ENCODE measurements around the gene ZNF827. TPM values are rescaled to one million over a fixed set of nuclear protein-coding genes. Genes with fewer than 3 reads are reported as not detected.

The ZNF827 gene
- total RNA-seq, 1 experiment from 2014 or later, result 9.8 TPM

- no peaks in the 10 kb centered on the region for H3K79me2 ChIP-seq (ENCODE audit: low read length)
- no peaks in the 10 kb centered on the region for H4K20me1 ChIP-seq (ENCODE audit: low read length)
- H3K9ac ChIP-seq (ENCODE audit: low read length), result no peak overlapping the region
- ATAC-seq (no peak), DNase-seq (peak; percentile 19)
- no peaks in the 10 kb centered on the region for H3K9me2 ChIP-seq (replicated peaks; ENCODE audit: low read length)
- POLR2A ChIA-PET (ENCODE audit: unreplicated experiment), result no interaction called here
- peaks cover 10% of the 10 kb centered on the region for H3F3A ChIP-seq (ENCODE audit: low read length, unreplicated experiment)
- no peaks in the 10 kb centered on the region for H3K36me3 ChIP-seq (ENCODE audit: low read depth, low read length)
- no peak overlapping the region for H3K27ac ChIP-seq (ENCODE audit: low read length)
- intact Hi-C loops (cut with micrococcal nuclease), result loop anchor here (10.0 kb wide), 2 partner anchors 114 to 546 kb away; partner anchors contain the start of gene OTUD4
- BruUV-seq (replicated peaks), result no TSS peak
- H3K4me2 ChIP-seq (ENCODE audit: low read length), result no peak overlapping the region
- H3K27me3 ChIP-seq (ENCODE audit: low read length), result no peaks in the 10 kb centered on the region
- no peak overlapping the region for H3K4me3 ChIP-seq (ENCODE audit: low read length)
- H3K9me3 ChIP-seq (ENCODE audit: low read length), result no peaks in the 10 kb centered on the region
- no peak for TF ChIP-seq EZH2phosphoT487 (IDR thresholded peaks at IDR 0.05; ENCODE audit: borderline replicate concordance, low read length)
- no peak for TF ChIP-seq EZH2 (IDR thresholded peaks at IDR 0.05; ENCODE audit: low read length, unreplicated experiment)
- TF ChIP-seq, protein P1, sequence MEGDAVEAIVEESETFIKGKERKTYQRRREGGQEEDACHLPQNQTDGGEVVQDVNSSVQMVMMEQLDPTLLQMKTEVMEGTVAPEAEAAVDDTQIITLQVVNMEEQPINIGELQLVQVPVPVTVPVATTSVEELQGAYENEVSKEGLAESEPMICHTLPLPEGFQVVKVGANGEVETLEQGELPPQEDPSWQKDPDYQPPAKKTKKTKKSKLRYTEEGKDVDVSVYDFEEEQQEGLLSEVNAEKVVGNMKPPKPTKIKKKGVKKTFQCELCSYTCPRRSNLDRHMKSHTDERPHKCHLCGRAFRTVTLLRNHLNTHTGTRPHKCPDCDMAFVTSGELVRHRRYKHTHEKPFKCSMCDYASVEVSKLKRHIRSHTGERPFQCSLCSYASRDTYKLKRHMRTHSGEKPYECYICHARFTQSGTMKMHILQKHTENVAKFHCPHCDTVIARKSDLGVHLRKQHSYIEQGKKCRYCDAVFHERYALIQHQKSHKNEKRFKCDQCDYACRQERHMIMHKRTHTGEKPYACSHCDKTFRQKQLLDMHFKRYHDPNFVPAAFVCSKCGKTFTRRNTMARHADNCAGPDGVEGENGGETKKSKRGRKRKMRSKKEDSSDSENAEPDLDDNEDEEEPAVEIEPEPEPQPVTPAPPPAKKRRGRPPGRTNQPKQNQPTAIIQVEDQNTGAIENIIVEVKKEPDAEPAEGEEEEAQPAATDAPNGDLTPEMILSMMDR (conservative IDR thresholded peaks at IDR 0.05; ENCODE audit: low read depth, low read length), result no peak
- CTCF ChIA-PET, result no interaction called here
- H3K4me1 ChIP-seq (ENCODE audit: insufficient read depth, low read length), result peaks cover 43% of the 10 kb centered on the region
- no peak overlapping the region for H2AFZ ChIP-seq (ENCODE audit: low read length)
Measured at GRCh38 chr4:145731028-145731427, 207.6 kb downstream of the ZNF827 start.

- Histone ChIP-seq H3K4me3 (ENCODE audit: low read length) (no peak overlapping the region), H3K9ac (ENCODE audit: low read length) (no peak overlapping the region), H3K36me3 (ENCODE audit: low read depth, low read length) (no peaks in the 10 kb centered on the region), H3K9me3 (ENCODE audit: low read length) (no peaks in the 10 kb centered on the region), H2AFZ (ENCODE audit: low read length) (no peak overlapping the region), H3K4me1 (ENCODE audit: insufficient read depth, low read length) (peaks cover 35% of the 10 kb centered on the region), H3K9me2 (replicated peaks; ENCODE audit: low read length) (no peaks in the 10 kb centered on the region), H4K20me1 (ENCODE audit: low read length) (no peaks in the 10 kb centered on the region), H3K27me3 (ENCODE audit: low read length) (no peaks in the 10 kb centered on the region), H3K4me2 (ENCODE audit: low read length) (no peak overlapping the region), H3K79me2 (ENCODE audit: low read length) (no peaks in the 10 kb centered on the region), H3K27ac (ENCODE audit: low read length) (no peak overlapping the region), H3F3A (ENCODE audit: low read length, unreplicated experiment) (peaks cover 3% of the 10 kb centered on the region)
- BruUV-seq (replicated peaks), result no TSS peak
- ChIA-PET CTCF (no interaction called here), POLR2A (ENCODE audit: unreplicated experiment) (no interaction called here)
- ATAC-seq (no peak), DNase-seq (no peak)
- intact Hi-C loops (cut with micrococcal nuclease), result loop anchor here (10.0 kb wide), 2 partner anchors 115 to 545 kb away; partner anchors contain the start of gene OTUD4
- TF ChIP-seq EZH2 (IDR thresholded peaks at IDR 0.05; ENCODE audit: low read length, unreplicated experiment), result no peak
- TF ChIP-seq, protein P1 (conservative IDR thresholded peaks at IDR 0.05; ENCODE audit: low read depth, low read length), result no peak
- TF ChIP-seq EZH2phosphoT487 (IDR thresholded peaks at IDR 0.05; ENCODE audit: borderline replicate concordance, low read length), result no peak
Measured at GRCh38 chr4:145730026-145730425, 208.6 kb downstream of the ZNF827 start.

DNA sequence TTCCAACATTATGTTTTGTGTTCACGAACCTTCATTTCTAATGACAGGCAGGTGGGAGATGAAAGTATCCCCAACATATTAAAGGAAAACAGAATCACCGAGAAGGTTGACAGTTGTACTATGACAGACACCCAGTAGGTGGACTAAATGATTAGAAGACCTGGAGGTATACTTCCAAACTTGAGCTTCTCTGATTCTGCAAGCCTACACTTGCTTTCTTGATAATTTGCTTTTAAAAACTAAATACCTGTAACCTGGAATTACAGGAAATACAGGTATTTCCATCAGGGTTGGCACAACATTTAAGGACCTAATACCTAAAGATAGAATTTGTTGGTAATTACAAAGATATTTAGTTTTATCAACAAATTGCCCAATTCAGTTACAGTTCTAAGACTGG lies 215.3 kb downstream of the ZNF827 start:
- H3K79me2 ChIP-seq (ENCODE audit: low read length), result no peaks in the 10 kb centered on the region
- intact Hi-C loops (cut with micrococcal nuclease), result loop anchor here (10.0 kb wide), 1 partner anchor 1371 kb away; no protein-coding TSS in a partner anchor
- no peak overlapping the region for H2AFZ ChIP-seq (ENCODE audit: low read length)
- no peaks in the 10 kb centered on the region for H3F3A ChIP-seq (ENCODE audit: low read length, unreplicated experiment)
- BruUV-seq (replicated peaks), result no TSS peak
- no peak for TF ChIP-seq EZH2phosphoT487 (IDR thresholded peaks at IDR 0.05; ENCODE audit: borderline replicate concordance, low read length)
- TF ChIP-seq, protein P1 (conservative IDR thresholded peaks at IDR 0.05; ENCODE audit: low read depth, low read length), result peak; percentile 53
- H3K4me1 ChIP-seq (ENCODE audit: insufficient read depth, low read length), result peaks cover 13% of the 10 kb centered on the region
- H3K27ac ChIP-seq (ENCODE audit: low read length), result no peak overlapping the region
- DNase-seq (peak; percentile 54), ATAC-seq (peak; percentile 69)
- H3K9ac ChIP-seq (ENCODE audit: low read length), result no peak overlapping the region
- H3K4me2 ChIP-seq (ENCODE audit: low read length), result no peak overlapping the region
- CTCF ChIA-PET, result interaction anchor here (0.6 to 1.1 kb wide), 2 partner anchors 164 to 215 kb away, joined by 6 to 9 read pairs; no protein-coding TSS in a partner anchor
- H3K9me2 ChIP-seq (replicated peaks; ENCODE audit: low read length), result no peaks in the 10 kb centered on the region
- no peaks in the 10 kb centered on the region for H3K9me3 ChIP-seq (ENCODE audit: low read length)
- no peak overlapping the region for H3K4me3 ChIP-seq (ENCODE audit: low read length)
- POLR2A ChIA-PET (ENCODE audit: unreplicated experiment), result no interaction called here
- H3K27me3 ChIP-seq (ENCODE audit: low read length), result no peaks in the 10 kb centered on the region
- no peaks in the 10 kb centered on the region for H3K36me3 ChIP-seq (ENCODE audit: low read depth, low read length)
- no peaks in the 10 kb centered on the region for H4K20me1 ChIP-seq (ENCODE audit: low read length)

All from PC-3 (cell line).